ENCODE measurements around the gene TAF5L. TPM values are rescaled to one million over a fixed set of nuclear protein-coding genes. Genes with fewer than 3 reads are reported as not detected.

Gene TAF5L
- total and polyA plus RNA-seq, 10 of the 15 experiments (the other 5 are each of a cell fraction or from before 2014, with no cell fraction given) = 1.1 to 26.2 (median 19.1) TPM

- no peak overlapping the region for H2AFZ ChIP-seq (ENCODE audit: control insufficient read depth, low read depth, low read length)
- H3K79me2 ChIP-seq (ENCODE audit: control insufficient read depth, insufficient read depth, low read length) = no peaks in the 10 kb centered on the region
- H3K36me3 ChIP-seq (ENCODE audit: control insufficient read depth in 2 of 2, insufficient read depth in 2 of 2, low read length in 1 of 2) = peaks cover 14 to 20% of the 10 kb centered on the region in 2 experiments; a peak in 3 of 4 replicates
- POLR2A ChIA-PET = interaction anchor here (0.6 kb wide), 1 partner anchor 13 kb away, joined by 3 read pairs; no protein-coding TSS in a partner anchor
- no peak for ATAC-seq
- no peaks in the 10 kb centered on the region; the same call in 2 of the 3 replicates for H3K9me3 ChIP-seq (replicated peaks; ENCODE audit: control insufficient read depth, insufficient read depth, low read length)
- SMC1A ChIA-PET (ENCODE audit: uncharacterized antibody, unreplicated experiment) = interaction anchor here (1.8 kb wide), 1 partner anchor 557 kb away, joined by 4 read pairs; no protein-coding TSS in a partner anchor
- no peak overlapping the region for H3K4me3 ChIP-seq
- RAD21 ChIA-PET (ENCODE audit: unreplicated experiment) = no interaction called here
- H3K27ac ChIP-seq (ENCODE audit: control insufficient read depth, insufficient read depth) = no peak overlapping the region
- intact Hi-C loops (cut with micrococcal nuclease; ENCODE audit: unreplicated experiment) (no loop called here), in situ Hi-C loops (cut with MboI) (no loop called here)
- H3K4me1 ChIP-seq (ENCODE audit: control insufficient read depth, insufficient read depth, low read length) = peaks cover 2% of the 10 kb centered on the region
- no TSS peak for BruUV-seq (replicated peaks)
- CTCF ChIA-PET = interaction anchor here (1.2 to 3.3 kb wide), 2 partner anchors 9 to 652 kb away, joined by 3 to 10 read pairs; no protein-coding TSS in a partner anchor
- 95% methylated on average over 2 of the region's 2 CpGs for WGBS (ENCODE audit: insufficient coverage, insufficient replicate concordance, low lambda C conversion rate, missing lambda C conversion rate)
- H3K9ac ChIP-seq (ENCODE audit: control insufficient read depth, insufficient read depth, low read length) = no peak overlapping the region
- H3K4me2 ChIP-seq (ENCODE audit: control insufficient read depth, insufficient read depth) = no peak overlapping the region
- H4K20me1 ChIP-seq (ENCODE audit: control insufficient read depth, insufficient read depth) = no peaks in the 10 kb centered on the region
- no peak for TF ChIP-seq KLF5 (IDR thresholded peaks at IDR 0.05; ENCODE audit: partially characterized antibody)
- no peak for TF ChIP-seq STAT1 (conservative IDR thresholded peaks at IDR 0.05)
- no peak for TF ChIP-seq FOXK2 (IDR thresholded peaks at IDR 0.05)
- TF ChIP-seq TBL1XR1 (IDR thresholded peaks at IDR 0.05; ENCODE audit: low read depth, low read length) = no peak
- no peak for TF ChIP-seq HDAC2 (IDR thresholded peaks at IDR 0.05)
- TF ChIP-seq IKZF1 (conservative IDR thresholded peaks at IDR 0.05) = no peak
- no peak for TF ChIP-seq EED (IDR thresholded peaks at IDR 0.05; ENCODE audit: low read depth)
- no peak for TF ChIP-seq ZNF217 (IDR thresholded peaks at IDR 0.05)
- no peak for TF ChIP-seq LARP7 (IDR thresholded peaks at IDR 0.05)
- no peak for TF ChIP-seq CREM (IDR thresholded peaks at IDR 0.05; ENCODE audit: low read depth)
- no peaks in the 10 kb centered on the region for H3K27me3 ChIP-seq (replicated peaks in 1 of 2; ENCODE audit: control insufficient read depth in 2 of 2, insufficient read depth in 2 of 2, low read length in 1 of 2)
- FAIRE-seq = no peak
- DNase-seq (ENCODE audit: low read depth, low spot score) = no peak
Observed at GRCh38 chr1:229657993-229658755, 32.3 kb upstream of the TAF5L start.

Measured in GM12878 (cell line).